HG03108 (cell line): ENCODE measurements around the gene FAF1.
A peak's percentile ranks its signal among the peaks of the same experiment; 100 is the strongest.
"Not testable (repeated sequence)": the region's sequence is repeated elsewhere in the genome, so short reads cannot be mapped to it uniquely, and the experiment has no call there.

ENCODE experiments used
- ATAC-seq: cut with Tn5 transposase; IDR thresholded peaks from one replicate; pipeline ENCODE4 v1.9.1; 2021; ENCODE audit warnings: moderate library complexity; ENCODE audit not compliant: unreplicated experiment

Gene FAF1

GRCh38 chr1:50591598-50591997 lies 368.5 kb downstream of the FAF1 start:
- ATAC-seq = no peak

GRCh38 chr1:50582346-50582745 lies 377.7 kb downstream of the FAF1 start:
- no peak for ATAC-seq

- ATAC-seq = no peak
Measured at GRCh38 chr1:50570066-50570468, 390.0 kb downstream of the FAF1 start.

- no peak for ATAC-seq
Measured at GRCh38 chr1:50568782-50569181, 391.3 kb downstream of the FAF1 start.

GRCh38 chr1:50566405-50566804 lies 393.7 kb downstream of the FAF1 start:
- no peak for ATAC-seq

GRCh38 chr1:50564417-50564816 lies 395.6 kb downstream of the FAF1 start:
- no peak for ATAC-seq

GRCh38 chr1:50562106-50562505 lies 398.0 kb downstream of the FAF1 start:
- no peak for ATAC-seq

- no peak for ATAC-seq
Measured at GRCh38 chr1:50559421-50559820, 400.6 kb downstream of the FAF1 start.

GRCh38 chr1:50553921-50554320 lies 406.1 kb downstream of the FAF1 start:
- ATAC-seq = no peak

GRCh38 chr1:50548243-50548642 lies 411.8 kb downstream of the FAF1 start:
- ATAC-seq = no peak

- ATAC-seq = no peak
Measured at GRCh38 chr1:50542362-50542761, 417.7 kb downstream of the FAF1 start.

- ATAC-seq = no peak
Measured at GRCh38 chr1:50538476-50538875, 421.6 kb downstream of the FAF1 start.

GRCh38 chr1:50531601-50532000 lies 428.5 kb downstream of the FAF1 start:
- no peak for ATAC-seq

- no peak for ATAC-seq
Measured at GRCh38 chr1:50531027-50531426, 429.0 kb downstream of the FAF1 start.

- ATAC-seq = no peak
Measured at GRCh38 chr1:50529510-50529909, 430.6 kb downstream of the FAF1 start.

- not testable (repeated sequence) for ATAC-seq
Measured at GRCh38 chr1:50527987-50528320, 432.1 kb downstream of the FAF1 start.

GRCh38 chr1:50527249-50527986 lies 432.6 kb downstream of the FAF1 start:
- ATAC-seq = peak; percentile 66

GRCh38 chr1:50526431-50526830 lies 433.6 kb downstream of the FAF1 start:
- ATAC-seq = no peak

- no peak for ATAC-seq
Measured at GRCh38 chr1:50523548-50523947, 436.5 kb downstream of the FAF1 start.

GRCh38 chr1:50522691-50523342 lies 437.2 kb downstream of the FAF1 start:
- ATAC-seq = no peak

- ATAC-seq = no peak
Measured at GRCh38 chr1:50521703-50522102, 438.4 kb downstream of the FAF1 start.

- no peak for ATAC-seq
Measured at GRCh38 chr1:50517488-50517887, 442.6 kb downstream of the FAF1 start.

- ATAC-seq = no peak
Measured at GRCh38 chr1:50516056-50516455, 444.0 kb downstream of the FAF1 start.
